K562 (cell line): ENCODE results near the gene SULT2B1. TPM values are rescaled to one million over a fixed set of nuclear protein-coding genes. Genes with fewer than 3 reads are reported as not detected.

Experiments used
- ASH1L ChIP-seq: fragments of 450-650 bp; IDR thresholded peaks from 2 replicates; pipeline ENCODE4 v1.6.1; 2018; ENCODE audit warnings: borderline replicate concordance, mild to moderate bottlenecking, low read depth; ENCODE audit not compliant: partially characterized antibody
- DMBX1 ChIP-seq: fragments of 250-450 bp; sonication (Bioruptor Pico); IDR thresholded peaks from 2 replicates; pipeline ENCODE4 v1.8.0; 2022; ENCODE audit warnings: inconsistent platforms, mild to moderate bottlenecking, moderate library complexity, borderline replicate concordance
- ETV6 ChIP-seq, 3 experiments: fragments of 150-350 bp in 1 of 3; sonication (generic) in 1 of 3; formaldehyde crosslinking in 1 of 3; IDR thresholded peaks; 2 replicates each; pipeline versions ENCODE4 v1.6.1 to v1.8.0; 2014 to 2022; ENCODE audit warnings: borderline replicate concordance in 2 of 3, low read depth in 2 of 3, antibody characterized with exemption in 1 of 3, low read length in 1 of 3, mild to moderate bottlenecking in 1 of 3, missing genetic modification reagents in 1 of 3
- IRF1 ChIP-seq: sonication (generic); formaldehyde crosslinking; IDR thresholded peaks from 2 replicates; pipeline ENCODE4 v1.8.0; 2022; ENCODE audit warnings: missing genetic modification reagents, mild to moderate bottlenecking, borderline replicate concordance
- MYBL2 ChIP-seq, 2 experiments: fragments of 450-650 bp in 1 of 2; sonication (generic) in 1 of 2; formaldehyde crosslinking in 1 of 2; IDR thresholded peaks; 2 replicates each; pipeline versions ENCODE4 v1.6.1 to v1.8.1; 2017 to 2022; ENCODE audit warnings: borderline replicate concordance in 1 of 2, inconsistent platforms in 1 of 2, low read depth in 1 of 2, mild to moderate bottlenecking in 1 of 2, missing genetic modification reagents in 1 of 2, moderate library complexity in 1 of 2
- NCOA1 ChIP-seq: fragments of 450-650 bp; IDR thresholded peaks from 2 replicates; pipeline ENCODE4 v1.6.1; 2016; ENCODE audit warnings: low read depth
- PRPF4 ChIP-seq: fragments of 200-400 bp; formaldehyde crosslinking; IDR thresholded peaks from one replicate; pipeline ENCODE4 v1.6.1; 2017; ENCODE audit warnings: low read length, low read depth, mild to moderate bottlenecking; ENCODE audit not compliant: insufficient read depth, poor library complexity, severe bottlenecking
- RNF2 ChIP-seq: sonication (generic); IDR thresholded peaks from 2 replicates; pipeline ENCODE4 v1.6.1; 2016
- SMAD2 ChIP-seq: fragments of 150-350 bp; IDR thresholded peaks from 2 replicates; pipeline ENCODE4 v1.6.1; 2014; ENCODE audit warnings: low read depth, mild to moderate bottlenecking, low read length
- ZNF146 ChIP-seq: IDR thresholded peaks from one replicate; pipeline ENCODE4 v1.6.1; 2018; ENCODE audit warnings: missing compliant biosample characterization; ENCODE audit not compliant: unreplicated experiment
- ZNF445 ChIP-seq: fragments of 250-450 bp; sonication (Bioruptor Pico); IDR thresholded peaks from 2 replicates; pipeline ENCODE4 v1.4.0; 2020; ENCODE audit warnings: low read depth, mild to moderate bottlenecking, moderate library complexity
- polyA plus RNA-seq, 8 experiments: library from polyadenylated mRNA; depleted of rRNA in 4 of 8; stranded (reverse) in 5 of 8; unstranded in 3 of 8; fragments of >200 nt; fragmentation: Nextera tagmentation in 2 of 8; fragmentation: Illumina TruSeq in 1 of 8; extraction: Ambion mirVana in 2 of 8; extraction: Trizol in 1 of 8; gene quantifications; 2 replicates each; pipeline versions ENCODE4 v1.2.1 to v1.2.3, GENCODE V29; 2011 to 2014; ENCODE audit warnings: inconsistent platforms in 1 of 8, missing spikeins in 1 of 8
- total RNA-seq, 7 experiments: library from RNA; depleted of rRNA in 6 of 7; stranded (reverse); fragments of >200 nt in 6 of 7; fragmentation: Illumina TruSeq in 2 of 7; extraction: Trizol in 2 of 7; gene quantifications; 2 replicates each; pipeline versions ENCODE4 v1.2.1 to v1.2.3, GENCODE V29; 2011 to 2021; ENCODE audit warnings: low replicate concordance in 1 of 7
- TF ChIP-seq, protein P1 (sequence below): fragments of 200-600 bp; sonication (generic); IDR thresholded peaks from one replicate; pipeline ENCODE4 v1.6.1; 2012; ENCODE audit warnings: mild to moderate bottlenecking, low read depth, low read length, inconsistent platforms

The SULT2B1 gene
- total and polyA plus RNA-seq, 9 of the 15 experiments (the other 6 are each of a cell fraction or from before 2014, with no cell fraction given): 0.09 to 0.62 (median 0.22) TPM; not detected in 2

GRCh38 chr19:48637948-48638830 lies 86.2 kb downstream of the SULT2B1 start (continued):
- TF ChIP-seq, protein P1, sequence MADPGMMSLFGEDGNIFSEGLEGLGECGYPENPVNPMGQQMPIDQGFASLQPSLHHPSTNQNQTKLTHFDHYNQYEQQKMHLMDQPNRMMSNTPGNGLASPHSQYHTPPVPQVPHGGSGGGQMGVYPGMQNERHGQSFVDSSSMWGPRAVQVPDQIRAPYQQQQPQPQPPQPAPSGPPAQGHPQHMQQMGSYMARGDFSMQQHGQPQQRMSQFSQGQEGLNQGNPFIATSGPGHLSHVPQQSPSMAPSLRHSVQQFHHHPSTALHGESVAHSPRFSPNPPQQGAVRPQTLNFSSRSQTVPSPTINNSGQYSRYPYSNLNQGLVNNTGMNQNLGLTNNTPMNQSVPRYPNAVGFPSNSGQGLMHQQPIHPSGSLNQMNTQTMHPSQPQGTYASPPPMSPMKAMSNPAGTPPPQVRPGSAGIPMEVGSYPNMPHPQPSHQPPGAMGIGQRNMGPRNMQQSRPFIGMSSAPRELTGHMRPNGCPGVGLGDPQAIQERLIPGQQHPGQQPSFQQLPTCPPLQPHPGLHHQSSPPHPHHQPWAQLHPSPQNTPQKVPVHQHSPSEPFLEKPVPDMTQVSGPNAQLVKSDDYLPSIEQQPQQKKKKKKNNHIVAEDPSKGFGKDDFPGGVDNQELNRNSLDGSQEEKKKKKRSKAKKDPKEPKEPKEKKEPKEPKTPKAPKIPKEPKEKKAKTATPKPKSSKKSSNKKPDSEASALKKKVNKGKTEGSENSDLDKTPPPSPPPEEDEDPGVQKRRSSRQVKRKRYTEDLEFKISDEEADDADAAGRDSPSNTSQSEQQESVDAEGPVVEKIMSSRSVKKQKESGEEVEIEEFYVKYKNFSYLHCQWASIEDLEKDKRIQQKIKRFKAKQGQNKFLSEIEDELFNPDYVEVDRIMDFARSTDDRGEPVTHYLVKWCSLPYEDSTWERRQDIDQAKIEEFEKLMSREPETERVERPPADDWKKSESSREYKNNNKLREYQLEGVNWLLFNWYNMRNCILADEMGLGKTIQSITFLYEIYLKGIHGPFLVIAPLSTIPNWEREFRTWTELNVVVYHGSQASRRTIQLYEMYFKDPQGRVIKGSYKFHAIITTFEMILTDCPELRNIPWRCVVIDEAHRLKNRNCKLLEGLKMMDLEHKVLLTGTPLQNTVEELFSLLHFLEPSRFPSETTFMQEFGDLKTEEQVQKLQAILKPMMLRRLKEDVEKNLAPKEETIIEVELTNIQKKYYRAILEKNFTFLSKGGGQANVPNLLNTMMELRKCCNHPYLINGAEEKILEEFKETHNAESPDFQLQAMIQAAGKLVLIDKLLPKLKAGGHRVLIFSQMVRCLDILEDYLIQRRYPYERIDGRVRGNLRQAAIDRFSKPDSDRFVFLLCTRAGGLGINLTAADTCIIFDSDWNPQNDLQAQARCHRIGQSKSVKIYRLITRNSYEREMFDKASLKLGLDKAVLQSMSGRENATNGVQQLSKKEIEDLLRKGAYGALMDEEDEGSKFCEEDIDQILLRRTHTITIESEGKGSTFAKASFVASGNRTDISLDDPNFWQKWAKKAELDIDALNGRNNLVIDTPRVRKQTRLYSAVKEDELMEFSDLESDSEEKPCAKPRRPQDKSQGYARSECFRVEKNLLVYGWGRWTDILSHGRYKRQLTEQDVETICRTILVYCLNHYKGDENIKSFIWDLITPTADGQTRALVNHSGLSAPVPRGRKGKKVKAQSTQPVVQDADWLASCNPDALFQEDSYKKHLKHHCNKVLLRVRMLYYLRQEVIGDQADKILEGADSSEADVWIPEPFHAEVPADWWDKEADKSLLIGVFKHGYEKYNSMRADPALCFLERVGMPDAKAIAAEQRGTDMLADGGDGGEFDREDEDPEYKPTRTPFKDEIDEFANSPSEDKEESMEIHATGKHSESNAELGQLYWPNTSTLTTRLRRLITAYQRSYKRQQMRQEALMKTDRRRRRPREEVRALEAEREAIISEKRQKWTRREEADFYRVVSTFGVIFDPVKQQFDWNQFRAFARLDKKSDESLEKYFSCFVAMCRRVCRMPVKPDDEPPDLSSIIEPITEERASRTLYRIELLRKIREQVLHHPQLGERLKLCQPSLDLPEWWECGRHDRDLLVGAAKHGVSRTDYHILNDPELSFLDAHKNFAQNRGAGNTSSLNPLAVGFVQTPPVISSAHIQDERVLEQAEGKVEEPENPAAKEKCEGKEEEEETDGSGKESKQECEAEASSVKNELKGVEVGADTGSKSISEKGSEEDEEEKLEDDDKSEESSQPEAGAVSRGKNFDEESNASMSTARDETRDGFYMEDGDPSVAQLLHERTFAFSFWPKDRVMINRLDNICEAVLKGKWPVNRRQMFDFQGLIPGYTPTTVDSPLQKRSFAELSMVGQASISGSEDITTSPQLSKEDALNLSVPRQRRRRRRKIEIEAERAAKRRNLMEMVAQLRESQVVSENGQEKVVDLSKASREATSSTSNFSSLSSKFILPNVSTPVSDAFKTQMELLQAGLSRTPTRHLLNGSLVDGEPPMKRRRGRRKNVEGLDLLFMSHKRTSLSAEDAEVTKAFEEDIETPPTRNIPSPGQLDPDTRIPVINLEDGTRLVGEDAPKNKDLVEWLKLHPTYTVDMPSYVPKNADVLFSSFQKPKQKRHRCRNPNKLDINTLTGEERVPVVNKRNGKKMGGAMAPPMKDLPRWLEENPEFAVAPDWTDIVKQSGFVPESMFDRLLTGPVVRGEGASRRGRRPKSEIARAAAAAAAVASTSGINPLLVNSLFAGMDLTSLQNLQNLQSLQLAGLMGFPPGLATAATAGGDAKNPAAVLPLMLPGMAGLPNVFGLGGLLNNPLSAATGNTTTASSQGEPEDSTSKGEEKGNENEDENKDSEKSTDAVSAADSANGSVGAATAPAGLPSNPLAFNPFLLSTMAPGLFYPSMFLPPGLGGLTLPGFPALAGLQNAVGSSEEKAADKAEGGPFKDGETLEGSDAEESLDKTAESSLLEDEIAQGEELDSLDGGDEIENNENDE: no peak
- TF ChIP-seq DMBX1 (no peak), ASH1L (peak; percentile 76), NCOA1 (no peak), IRF1 (CRISPR knock-in tag) (no peak), SMAD2 (no peak), PRPF4 (no peak), MYBL2 (IDR thresholded peaks at IDR 0.05; ENCODE audit: low read depth) (no peak), MYBL2 (CRISPR knock-in tag; IDR thresholded peaks at IDR 0.05; ENCODE audit: borderline replicate concordance) (no peak), ETV6 (IDR thresholded peaks at IDR 0.05; ENCODE audit: borderline replicate concordance in 1 of 2, low read depth in 2 of 2, low read length in 1 of 2) (no peak), ETV6 (CRISPR knock-in tag; IDR thresholded peaks at IDR 0.05; ENCODE audit: borderline replicate concordance) (no peak), ZNF445 (CRISPR knock-in tag) (no peak), RNF2 (peak; percentile 63), ZNF146 (no peak)
